HG02852 (cell line): Measurements from ENCODE around the gene RNU11.
"Not testable (repeated sequence)": the region's sequence is repeated elsewhere in the genome, so short reads cannot be mapped to it uniquely, and the experiment has no call there.

ENCODE experiments used
- ATAC-seq: cut with Tn5 transposase; IDR thresholded peaks from one replicate; pipeline ENCODE4 v1.9.1; 2021; ENCODE audit warnings: mild to moderate bottlenecking, moderate library complexity; ENCODE audit not compliant: unreplicated experiment

Gene RNU11

GRCh38 chr1:28648474-28649198 is at the start of gene RNU11:
TSS of gene RNU11 (plus strand) at chr1:28648600.
- ATAC-seq: peak; percentile 56

- ATAC-seq: no peak
Measured at GRCh38 chr1:28601696-28602095, 46.7 kb upstream of the RNU11 start.

DNA sequence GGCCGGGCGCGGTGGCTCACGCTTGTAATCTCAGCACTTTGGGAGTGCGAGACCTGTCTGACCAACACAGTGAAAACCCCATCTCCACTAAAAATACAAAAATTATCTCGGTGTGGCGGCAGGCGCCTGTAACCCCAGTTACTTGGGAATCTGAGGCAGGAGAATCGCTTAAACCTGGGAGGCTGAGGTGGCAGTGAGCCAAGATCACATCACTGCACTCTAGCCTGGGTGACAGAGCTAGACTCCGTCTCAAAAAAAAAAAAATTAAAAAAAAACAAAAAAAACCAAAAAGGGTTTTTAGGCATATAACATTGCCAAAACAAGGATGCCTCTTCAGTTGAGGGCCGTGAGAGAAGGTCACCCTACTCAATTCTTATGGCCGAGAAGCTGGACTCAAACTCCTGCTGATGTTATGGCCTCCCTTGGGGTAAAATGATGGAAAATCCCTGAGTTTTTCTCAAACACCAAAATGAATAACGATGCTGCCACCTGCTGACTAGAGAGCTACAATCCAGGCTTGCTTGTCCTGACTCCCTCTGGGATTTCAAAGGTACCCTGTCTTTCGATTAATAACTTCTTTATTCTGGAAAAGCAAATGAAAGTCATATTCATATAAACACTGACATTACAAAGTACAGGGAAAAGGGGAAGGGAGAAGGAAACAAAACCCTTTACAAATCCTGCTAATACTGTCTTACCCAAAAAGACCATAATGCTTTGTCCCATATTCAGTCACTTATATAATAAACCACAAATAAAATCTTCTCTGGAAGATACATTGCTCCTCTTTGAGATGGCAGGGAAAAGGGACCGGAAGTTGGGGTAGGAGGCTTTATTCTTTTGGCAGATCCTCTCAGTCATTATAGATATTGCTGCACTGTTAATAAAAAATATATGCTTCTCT is 45.6 kb upstream of the RNU11 start:
- no peak for ATAC-seq

GRCh38 chr1:28604411-28604810 is 44.0 kb upstream of the RNU11 start:
- ATAC-seq: no peak

DNA sequence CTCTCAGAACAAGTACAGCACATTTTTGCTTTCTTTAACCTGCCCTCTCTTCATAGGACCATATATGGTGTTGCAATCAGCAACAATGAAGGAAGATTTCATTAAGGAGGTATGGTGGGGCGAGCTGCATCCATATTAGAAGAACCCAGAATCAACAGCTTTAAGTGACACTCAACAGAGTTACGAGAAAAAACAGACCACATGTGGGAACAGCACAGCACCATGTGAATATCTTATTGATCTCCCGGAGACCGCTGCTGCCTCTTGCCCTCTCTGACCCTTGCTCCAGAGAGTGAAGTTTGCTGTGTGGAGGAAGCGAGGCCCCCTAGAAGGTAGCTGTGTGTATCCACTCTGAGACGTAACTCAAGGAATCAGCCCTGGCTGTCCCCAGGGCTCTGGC is 43.4 kb upstream of the RNU11 start:
- no peak for ATAC-seq

GRCh38 chr1:28606771-28607170 is 41.6 kb upstream of the RNU11 start:
- ATAC-seq: no peak

- ATAC-seq: no peak
Measured at GRCh38 chr1:28613175-28613574, 35.2 kb upstream of the RNU11 start.

DNA sequence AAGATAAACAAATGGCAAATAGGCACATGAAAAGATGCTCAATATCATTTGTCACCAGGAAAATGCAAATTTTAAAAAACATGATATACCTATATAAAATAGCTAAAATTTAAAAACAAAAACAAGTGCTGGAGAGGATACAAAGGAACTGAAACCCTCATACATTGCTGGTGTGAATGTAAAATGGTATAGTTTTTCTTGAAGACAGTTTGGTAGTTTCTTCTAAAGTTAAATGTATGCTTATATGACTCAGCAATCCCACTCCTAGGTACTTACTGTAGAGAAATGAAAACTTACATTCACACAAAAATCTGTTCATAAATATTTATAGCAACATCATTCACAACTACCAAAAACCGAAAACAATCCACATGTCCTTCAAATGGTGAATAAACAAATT is 16.7 kb upstream of the RNU11 start:
- no peak for ATAC-seq

DNA sequence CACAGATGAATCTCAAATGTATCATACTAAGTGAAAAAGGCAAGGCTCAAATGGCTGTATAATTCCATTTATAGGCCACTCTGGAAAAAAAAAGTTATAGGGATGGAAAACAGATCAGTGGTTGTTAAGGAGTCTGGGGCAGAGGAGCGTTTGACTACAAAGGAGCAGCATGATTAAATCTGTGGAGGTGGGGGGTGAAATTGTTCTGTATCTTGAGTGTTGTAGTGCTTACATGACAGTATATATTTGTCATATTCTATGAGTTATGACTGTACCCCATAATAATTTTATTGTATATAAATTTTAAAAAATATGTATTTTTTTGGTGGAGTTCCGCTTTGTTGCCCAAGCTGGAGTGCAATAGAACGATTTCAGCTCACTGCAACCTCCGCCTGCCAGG is 15.8 kb upstream of the RNU11 start:
- no peak for ATAC-seq

DNA sequence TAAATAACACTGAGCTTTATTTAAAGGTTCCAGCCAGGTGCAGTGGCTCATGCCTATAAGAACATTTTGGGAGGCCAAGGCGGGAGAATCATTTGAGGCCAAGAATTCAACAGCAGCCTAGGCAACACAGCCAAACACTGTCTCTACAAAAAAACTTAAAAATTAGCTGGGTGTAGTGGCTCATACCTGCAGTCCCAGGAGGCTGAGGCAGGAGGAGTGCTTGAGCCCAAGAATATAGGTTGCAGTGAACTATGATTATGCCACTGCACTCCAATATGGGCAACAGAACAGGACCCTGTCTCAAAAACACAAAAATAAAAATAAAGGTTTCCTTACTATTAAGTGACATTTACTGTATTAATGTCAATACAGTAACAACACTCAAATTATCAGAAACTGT is 7.6 kb upstream of the RNU11 start:
- ATAC-seq: no peak

GRCh38 chr1:28642056-28642846 is 6.1 kb upstream of the RNU11 start:
- ATAC-seq: no peak

DNA sequence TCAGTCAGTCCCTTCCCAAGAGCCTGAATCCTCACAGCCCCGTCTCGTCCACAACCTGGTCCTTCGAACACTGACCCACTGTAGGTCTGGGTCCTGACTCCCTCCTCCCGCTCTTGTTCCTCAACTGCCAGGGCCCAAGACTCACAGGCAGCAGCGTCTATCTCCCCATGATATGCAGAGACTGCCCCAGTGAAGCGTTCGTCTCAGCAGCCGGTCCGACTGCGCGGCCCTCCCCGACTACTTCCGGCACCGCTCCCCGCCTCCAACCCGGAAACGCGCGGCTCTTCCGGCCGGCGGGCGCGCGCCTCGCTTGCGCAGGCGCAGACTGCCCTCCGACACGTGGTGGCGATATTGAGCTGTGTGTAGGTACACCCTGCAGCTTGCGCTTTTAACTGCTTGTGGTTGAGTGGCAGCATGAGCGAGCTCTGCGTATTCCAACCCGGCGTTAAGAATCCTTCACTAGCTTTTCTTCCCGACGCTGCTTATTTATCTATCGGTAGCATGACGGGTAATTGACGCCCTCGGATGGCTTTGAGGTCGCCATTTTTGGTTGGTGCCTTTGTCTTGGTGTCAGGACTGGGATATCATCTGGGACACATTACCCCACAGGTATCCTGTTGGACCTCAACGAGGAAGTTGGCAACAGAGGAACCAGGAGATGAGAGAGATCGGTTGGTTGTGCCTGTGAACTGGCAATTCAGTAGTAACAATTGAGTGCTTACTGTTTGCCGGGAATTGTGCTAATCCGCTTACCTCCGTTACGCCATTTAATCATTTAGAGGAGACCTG is 5.4 kb upstream of the RNU11 start, which contains the start of gene TAF12:
Gene TAF12, minus strand, starts transcription at position 221 of the 789 bp plus-strand sequence. CDS start 20,986 bp downstream, outside the sequence.
- ATAC-seq: peak; percentile 67

GRCh38 chr1:28644494-28644893 is 3.9 kb upstream of the RNU11 start:
- ATAC-seq: no peak

DNA sequence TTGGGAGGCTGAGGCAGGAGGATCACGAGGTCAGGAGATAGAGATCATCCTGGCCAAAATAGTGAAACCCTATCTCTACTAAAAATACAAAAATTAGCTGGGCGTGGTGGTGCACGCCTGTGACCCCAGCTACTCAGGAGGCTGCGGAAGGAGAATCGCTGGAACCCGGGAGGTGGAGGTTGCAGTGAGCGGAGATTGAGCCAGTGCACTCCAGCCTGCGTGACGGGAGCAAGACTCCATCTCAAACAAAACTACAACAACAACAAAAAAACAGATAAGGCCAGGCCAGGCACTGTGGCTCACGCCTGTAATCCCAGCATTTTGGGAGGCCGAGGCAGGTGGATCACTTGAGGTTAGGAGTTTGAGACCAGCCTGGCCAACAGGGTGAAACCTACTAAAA is 3.0 kb upstream of the RNU11 start:
- ATAC-seq: not testable (repeated sequence)

GRCh38 chr1:28646040-28646439 is 2.4 kb upstream of the RNU11 start:
- no peak for ATAC-seq

DNA sequence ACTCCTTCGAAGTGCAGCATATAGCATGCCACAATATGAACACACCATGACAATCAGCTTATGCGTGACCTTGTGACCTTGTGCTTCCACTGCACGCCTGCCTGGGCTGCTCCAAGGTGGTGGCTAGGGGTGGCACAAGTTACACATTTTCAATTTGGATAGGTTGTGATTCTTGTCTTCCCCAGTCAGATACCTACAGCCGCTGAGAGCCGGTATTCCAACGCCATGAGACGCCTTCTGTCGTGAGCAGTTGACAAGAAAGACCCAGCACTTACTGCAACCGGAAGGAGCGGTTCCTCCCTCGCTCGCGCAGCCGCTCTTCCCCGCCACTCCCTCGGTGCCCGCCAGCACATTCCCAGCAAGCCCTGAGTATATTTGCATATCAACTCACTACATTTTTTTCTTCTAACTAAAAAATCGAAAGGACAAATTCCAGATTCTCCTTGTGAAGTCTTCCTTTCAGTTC is 359 bp upstream of the RNU11 start:
- peak; percentile 63 for ATAC-seq

- ATAC-seq: not testable (repeated sequence)
Measured at GRCh38 chr1:28653063-28653462, 4.7 kb downstream of the RNU11 start.

DNA sequence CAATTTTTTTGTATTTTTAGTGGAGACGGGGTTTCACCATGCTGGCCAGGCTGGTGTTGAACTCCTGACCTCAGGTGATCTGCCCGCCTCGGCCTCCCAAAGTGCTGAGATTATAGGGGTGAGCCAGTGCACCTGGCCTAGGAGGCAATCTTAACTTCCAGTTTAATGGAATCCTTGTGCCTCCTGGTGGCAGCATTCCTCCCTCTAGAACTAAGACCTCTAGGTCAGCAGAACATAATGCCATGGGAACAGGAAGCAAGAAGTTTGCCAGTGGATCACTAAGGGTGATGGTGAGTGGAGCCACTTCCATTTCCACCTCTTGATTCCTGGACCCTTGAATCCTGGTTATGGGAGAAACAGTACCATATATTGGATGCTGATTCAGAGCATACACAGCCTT is 5.5 kb downstream of the RNU11 start:
- not testable (repeated sequence) for ATAC-seq

- ATAC-seq: not testable (repeated sequence)
Measured at GRCh38 chr1:28655448-28656311, 7.3 kb downstream of the RNU11 start.
